IPS-18a (cell line): ENCODE data around the gene IL17RD.

Experiments used
- H3K27ac ChIP-seq: one replicate; pipeline ENCODE4 v1.5.1; 2013; ENCODE audit warnings: low read length
- H3K27me3 ChIP-seq: one replicate; pipeline ENCODE4 v1.6.1; 2013; ENCODE audit warnings: mild to moderate bottlenecking, low read length; ENCODE audit not compliant: control insufficient read depth, insufficient read depth
- H3K36me3 ChIP-seq: one replicate; pipeline ENCODE4 v1.6.1; 2013; ENCODE audit warnings: low read depth, low read length; ENCODE audit not compliant: control insufficient read depth
- H3K4me1 ChIP-seq: one replicate; pipeline ENCODE4 v1.6.1; 2013; ENCODE audit warnings: low read depth, low read length; ENCODE audit not compliant: control insufficient read depth
- H3K4me3 ChIP-seq: one replicate; pipeline ENCODE4 v1.5.1; 2013; ENCODE audit warnings: low read length
- H3K9ac ChIP-seq: one replicate; pipeline ENCODE4 v1.6.1; 2013; ENCODE audit warnings: mild to moderate bottlenecking, low read length, moderate library complexity
- H3K9me3 ChIP-seq: one replicate; pipeline ENCODE4 v1.6.1; 2013; ENCODE audit warnings: low read depth, low read length; ENCODE audit not compliant: control insufficient read depth

The IL17RD gene

GRCh38 chr3:57059411-57059810, 105.7 kb downstream of the IL17RD start:
- Histone ChIP-seq H3K27me3 (no peaks in the 10 kb centered on the region), H3K36me3 (no peaks in the 10 kb centered on the region), H3K9me3 (no peaks in the 10 kb centered on the region), H3K4me3 (no peak overlapping the region), H3K27ac (no peak overlapping the region), H3K4me1 (peaks cover 20% of the 10 kb centered on the region), H3K9ac (no peak overlapping the region)

GRCh38 chr3:57057351-57057750, 107.8 kb downstream of the IL17RD start:
- H3K4me1 ChIP-seq = peaks cover 18% of the 10 kb centered on the region
- H3K9ac ChIP-seq = no peak overlapping the region
- no peaks in the 10 kb centered on the region for H3K9me3 ChIP-seq
- no peaks in the 10 kb centered on the region for H3K36me3 ChIP-seq
- H3K27me3 ChIP-seq = no peaks in the 10 kb centered on the region
- no peak overlapping the region for H3K27ac ChIP-seq
- H3K4me3 ChIP-seq = no peak overlapping the region

- H3K36me3 ChIP-seq = no peaks in the 10 kb centered on the region
- H3K27me3 ChIP-seq = no peaks in the 10 kb centered on the region
- H3K9ac ChIP-seq = no peak overlapping the region
- H3K27ac ChIP-seq = no peak overlapping the region
- no peaks in the 10 kb centered on the region for H3K9me3 ChIP-seq
- H3K4me3 ChIP-seq = no peak overlapping the region
- no peaks in the 10 kb centered on the region for H3K4me1 ChIP-seq
Observed at GRCh38 chr3:57053122-57053521, 112.0 kb downstream of the IL17RD start.

GRCh38 chr3:57052662-57053061, 112.5 kb downstream of the IL17RD start:
- Histone ChIP-seq H3K27me3 (no peaks in the 10 kb centered on the region), H3K27ac (no peak overlapping the region), H3K4me3 (no peak overlapping the region), H3K9me3 (no peaks in the 10 kb centered on the region), H3K36me3 (no peaks in the 10 kb centered on the region), H3K4me1 (no peaks in the 10 kb centered on the region), H3K9ac (no peak overlapping the region)

- Histone ChIP-seq H3K9ac (no peak overlapping the region), H3K4me3 (no peak overlapping the region), H3K9me3 (no peaks in the 10 kb centered on the region), H3K27ac (no peak overlapping the region), H3K4me1 (peaks cover 5% of the 10 kb centered on the region), H3K36me3 (no peaks in the 10 kb centered on the region), H3K27me3 (no peaks in the 10 kb centered on the region)
Observed at GRCh38 chr3:57048728-57049127, 116.4 kb downstream of the IL17RD start.

GRCh38 chr3:57048052-57048671, 117.0 kb downstream of the IL17RD start:
- H3K27ac ChIP-seq = no peak overlapping the region
- no peaks in the 10 kb centered on the region for H3K36me3 ChIP-seq
- H3K27me3 ChIP-seq = no peaks in the 10 kb centered on the region
- H3K4me1 ChIP-seq = peaks cover 5% of the 10 kb centered on the region
- no peak overlapping the region for H3K9ac ChIP-seq
- no peaks in the 10 kb centered on the region for H3K9me3 ChIP-seq
- H3K4me3 ChIP-seq = no peak overlapping the region

- no peak overlapping the region for H3K9ac ChIP-seq
- no peak overlapping the region for H3K27ac ChIP-seq
- H3K4me3 ChIP-seq = no peak overlapping the region
- H3K27me3 ChIP-seq = no peaks in the 10 kb centered on the region
- H3K36me3 ChIP-seq = no peaks in the 10 kb centered on the region
- H3K9me3 ChIP-seq = no peaks in the 10 kb centered on the region
- peaks cover 5% of the 10 kb centered on the region for H3K4me1 ChIP-seq
Observed at GRCh38 chr3:57046101-57046765, 118.9 kb downstream of the IL17RD start.

GRCh38 chr3:57043518-57043917, 121.6 kb downstream of the IL17RD start:
- no peaks in the 10 kb centered on the region for H3K36me3 ChIP-seq
- no peak overlapping the region for H3K4me3 ChIP-seq
- no peaks in the 10 kb centered on the region for H3K27me3 ChIP-seq
- no peak overlapping the region for H3K27ac ChIP-seq
- peaks cover 5% of the 10 kb centered on the region for H3K4me1 ChIP-seq
- H3K9me3 ChIP-seq = no peaks in the 10 kb centered on the region
- H3K9ac ChIP-seq = no peak overlapping the region

GRCh38 chr3:57041674-57042073, 123.5 kb downstream of the IL17RD start:
- no peaks in the 10 kb centered on the region for H3K9me3 ChIP-seq
- H3K27ac ChIP-seq = no peak overlapping the region
- H3K36me3 ChIP-seq = no peaks in the 10 kb centered on the region
- no peak overlapping the region for H3K9ac ChIP-seq
- peaks cover 5% of the 10 kb centered on the region for H3K4me1 ChIP-seq
- H3K4me3 ChIP-seq = no peak overlapping the region
- no peaks in the 10 kb centered on the region for H3K27me3 ChIP-seq
